Measurements from ENCODE around the gene SCN4B. TPM values are rescaled to one million over a fixed set of nuclear protein-coding genes. Genes with fewer than 3 reads are reported as not detected.

Gene SCN4B
- total and polyA plus RNA-seq, 2 of the 4 experiments (the other 2 are of a cell fraction), result 0.18 to 0.44 TPM

DNA sequence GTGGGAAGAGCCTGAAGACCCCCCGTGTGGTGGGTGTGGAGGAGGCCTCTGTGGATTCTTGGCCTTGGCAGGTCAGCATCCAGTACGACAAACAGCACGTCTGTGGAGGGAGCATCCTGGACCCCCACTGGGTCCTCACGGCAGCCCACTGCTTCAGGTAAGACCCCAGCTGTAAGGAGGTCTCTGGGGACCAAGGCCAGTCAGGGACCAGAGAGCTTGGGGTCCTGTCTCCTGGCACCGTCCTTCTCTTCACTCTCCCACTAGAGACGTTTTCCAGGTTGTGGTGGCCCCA is 40.9 kb downstream of the SCN4B start:
- no peaks in the 10 kb centered on the region for H3K4me1 ChIP-seq (ENCODE audit: control insufficient read depth, insufficient read depth, low read length)
- ATAC-seq (ENCODE audit: low read depth) (no peak), DNase-seq (no peak)
- H2AK9ac ChIP-seq (replicated peaks; ENCODE audit: low read depth, low read length, poor library complexity), result no peak overlapping the region
- intact Hi-C loops (cut with micrococcal nuclease) (no loop called here), in situ Hi-C loops (cut with MboI; ENCODE audit: low sequenced_read_pairs) (no loop called here), dilution Hi-C loops (cut with HindIII; ENCODE audit: low sequenced_read_pairs, unreplicated experiment) (no loop called here)
- no peak overlapping the region for H3K27ac ChIP-seq (ENCODE audit: insufficient read depth, low read length)
- H2BK5ac ChIP-seq (ENCODE audit: low read depth, low read length, poor library complexity, severe bottlenecking), result no peak overlapping the region
- H2AFZ ChIP-seq (replicated peaks; ENCODE audit: low read length, poor library complexity), result no peak overlapping the region
- no peak overlapping the region for H3K4ac ChIP-seq (ENCODE audit: low read depth, low read length)
- H2BK20ac ChIP-seq (ENCODE audit: low read depth, low read length), result no peak overlapping the region
- no peaks in the 10 kb centered on the region for H4K20me1 ChIP-seq (ENCODE audit: insufficient read depth, low read length)
- POLR2A ChIA-PET (ENCODE audit: unreplicated experiment), result no interaction called here
- H3K79me1 ChIP-seq (ENCODE audit: low read depth in 1 of 2, low read length in 2 of 2), result no peaks in the 10 kb centered on the region
- no TSS peak for BruUV-seq (replicated peaks)
- no CpG with 5 or more reads among the region's 6 CpGs for WGBS, 2 experiments (ENCODE audit: extremely low coverage in 2 of 2, insufficient read length in 1 of 2)
- H2BK15ac ChIP-seq (ENCODE audit: low read depth, low read length), result no peak overlapping the region
- no peak overlapping the region for H2BK120ac ChIP-seq (ENCODE audit: low read depth, low read length)
- H4K5ac ChIP-seq (ENCODE audit: low read depth, low read length), result no peak overlapping the region
- no peaks in the 10 kb centered on the region for H3K36me3 ChIP-seq (ENCODE audit: control insufficient read depth, insufficient read depth, low read length)
- no peaks in the 10 kb centered on the region for H3K27me3 ChIP-seq (ENCODE audit: control insufficient read depth, insufficient read depth, low read length)
- no peak overlapping the region for H3K56ac ChIP-seq (ENCODE audit: extremely low read depth, insufficient read depth, low read length)
- H4K8ac ChIP-seq (ENCODE audit: low read depth in 2 of 2, low read length in 2 of 2), result no peak overlapping the region
- no peak overlapping the region for H2AK5ac ChIP-seq (ENCODE audit: low read depth, low read length)
- H4K91ac ChIP-seq (ENCODE audit: insufficient read depth, low read depth, low read length), result no peak overlapping the region
- no peak overlapping the region for H3K18ac ChIP-seq (ENCODE audit: low read depth, low read length)
- H3K4me2 ChIP-seq (ENCODE audit: low read depth, low read length), result no peak overlapping the region
- H3K4me3 ChIP-seq (ENCODE audit: insufficient read depth, low read depth, low read length), result no peak overlapping the region
- CTCF ChIA-PET, result no interaction called here
- TF ChIP-seq NFE2L2 (IDR thresholded peaks at IDR 0.05; ENCODE audit: low read depth, low read length), result no peak
- TF ChIP-seq BHLHE40 (IDR thresholded peaks at IDR 0.05; ENCODE audit: low read depth, low read length), result no peak
- TF ChIP-seq MAFK (IDR thresholded peaks at IDR 0.05; ENCODE audit: low read depth, low read length), result no peak
- TF ChIP-seq, protein P1, sequence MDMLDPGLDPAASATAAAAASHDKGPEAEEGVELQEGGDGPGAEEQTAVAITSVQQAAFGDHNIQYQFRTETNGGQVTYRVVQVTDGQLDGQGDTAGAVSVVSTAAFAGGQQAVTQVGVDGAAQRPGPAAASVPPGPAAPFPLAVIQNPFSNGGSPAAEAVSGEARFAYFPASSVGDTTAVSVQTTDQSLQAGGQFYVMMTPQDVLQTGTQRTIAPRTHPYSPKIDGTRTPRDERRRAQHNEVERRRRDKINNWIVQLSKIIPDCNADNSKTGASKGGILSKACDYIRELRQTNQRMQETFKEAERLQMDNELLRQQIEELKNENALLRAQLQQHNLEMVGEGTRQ (IDR thresholded peaks at IDR 0.05; ENCODE audit: low read depth, low read length), result no peak
- no peak for TF ChIP-seq FOS (IDR thresholded peaks at IDR 0.05; ENCODE audit: low read depth, low read length)
- no peak for TF ChIP-seq POLR2A (IDR thresholded peaks at IDR 0.05; ENCODE audit: low read depth, low read length)
- no peak for TF ChIP-seq SMC3 (IDR thresholded peaks at IDR 0.05; ENCODE audit: low read depth, low read length)
- TF ChIP-seq, protein P2, sequence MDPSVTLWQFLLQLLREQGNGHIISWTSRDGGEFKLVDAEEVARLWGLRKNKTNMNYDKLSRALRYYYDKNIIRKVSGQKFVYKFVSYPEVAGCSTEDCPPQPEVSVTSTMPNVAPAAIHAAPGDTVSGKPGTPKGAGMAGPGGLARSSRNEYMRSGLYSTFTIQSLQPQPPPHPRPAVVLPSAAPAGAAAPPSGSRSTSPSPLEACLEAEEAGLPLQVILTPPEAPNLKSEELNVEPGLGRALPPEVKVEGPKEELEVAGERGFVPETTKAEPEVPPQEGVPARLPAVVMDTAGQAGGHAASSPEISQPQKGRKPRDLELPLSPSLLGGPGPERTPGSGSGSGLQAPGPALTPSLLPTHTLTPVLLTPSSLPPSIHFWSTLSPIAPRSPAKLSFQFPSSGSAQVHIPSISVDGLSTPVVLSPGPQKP (IDR thresholded peaks at IDR 0.05; ENCODE audit: borderline replicate concordance, low read depth, low read length), result no peak
- TF ChIP-seq RCOR1 (IDR thresholded peaks at IDR 0.05; ENCODE audit: insufficient replicate concordance, low read length), result no peak
- TF ChIP-seq MAZ (IDR thresholded peaks at IDR 0.05; ENCODE audit: borderline replicate concordance, low read depth, low read length), result no peak
- no peak for TF ChIP-seq MXI1 (IDR thresholded peaks at IDR 0.05; ENCODE audit: borderline replicate concordance, low read depth, low read length)
- no peak for TF ChIP-seq CHD1 (IDR thresholded peaks at IDR 0.05; ENCODE audit: low read depth, low read length)
- TF ChIP-seq CEBPB (IDR thresholded peaks at IDR 0.05; ENCODE audit: low read depth, low read length), result no peak
- no peak for TF ChIP-seq RFX5 (IDR thresholded peaks at IDR 0.05; ENCODE audit: low read depth, low read length)
- TF ChIP-seq, protein P3, sequence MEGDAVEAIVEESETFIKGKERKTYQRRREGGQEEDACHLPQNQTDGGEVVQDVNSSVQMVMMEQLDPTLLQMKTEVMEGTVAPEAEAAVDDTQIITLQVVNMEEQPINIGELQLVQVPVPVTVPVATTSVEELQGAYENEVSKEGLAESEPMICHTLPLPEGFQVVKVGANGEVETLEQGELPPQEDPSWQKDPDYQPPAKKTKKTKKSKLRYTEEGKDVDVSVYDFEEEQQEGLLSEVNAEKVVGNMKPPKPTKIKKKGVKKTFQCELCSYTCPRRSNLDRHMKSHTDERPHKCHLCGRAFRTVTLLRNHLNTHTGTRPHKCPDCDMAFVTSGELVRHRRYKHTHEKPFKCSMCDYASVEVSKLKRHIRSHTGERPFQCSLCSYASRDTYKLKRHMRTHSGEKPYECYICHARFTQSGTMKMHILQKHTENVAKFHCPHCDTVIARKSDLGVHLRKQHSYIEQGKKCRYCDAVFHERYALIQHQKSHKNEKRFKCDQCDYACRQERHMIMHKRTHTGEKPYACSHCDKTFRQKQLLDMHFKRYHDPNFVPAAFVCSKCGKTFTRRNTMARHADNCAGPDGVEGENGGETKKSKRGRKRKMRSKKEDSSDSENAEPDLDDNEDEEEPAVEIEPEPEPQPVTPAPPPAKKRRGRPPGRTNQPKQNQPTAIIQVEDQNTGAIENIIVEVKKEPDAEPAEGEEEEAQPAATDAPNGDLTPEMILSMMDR (conservative IDR thresholded peaks at IDR 0.05; ENCODE audit: low read depth, low read length), result no peak
- no peak for TF ChIP-seq RAD21 (IDR thresholded peaks at IDR 0.05; ENCODE audit: low read length)
- H3K9ac ChIP-seq (ENCODE audit: low read depth, low read length), result no peak overlapping the region
- H3K14ac ChIP-seq (replicated peaks; ENCODE audit: low read depth, low read length), result no peak overlapping the region
- H3K9me3 ChIP-seq (ENCODE audit: control insufficient read depth, insufficient read depth, low read length), result no peaks in the 10 kb centered on the region
- H3K23ac ChIP-seq (ENCODE audit: low read depth, low read length), result no peak overlapping the region
- no peaks in the 10 kb centered on the region for H3K9me1 ChIP-seq (ENCODE audit: insufficient read depth, low read length)
